DMS53 treated with DMSO at 0.1 percent for 48 hours (cell line): ENCODE data around the gene UBAC1.
"Not testable (repeated sequence)": the region's sequence is repeated elsewhere in the genome, so short reads cannot be mapped to it uniquely, and the experiment has no call there.

ENCODE experiments used
- DNase-seq: peaks from one replicate; lab custom pipeline; 2025; ENCODE audit not compliant: unreplicated experiment; lab: John Stamatoyannopoulos, UW

The UBAC1 gene

DNA sequence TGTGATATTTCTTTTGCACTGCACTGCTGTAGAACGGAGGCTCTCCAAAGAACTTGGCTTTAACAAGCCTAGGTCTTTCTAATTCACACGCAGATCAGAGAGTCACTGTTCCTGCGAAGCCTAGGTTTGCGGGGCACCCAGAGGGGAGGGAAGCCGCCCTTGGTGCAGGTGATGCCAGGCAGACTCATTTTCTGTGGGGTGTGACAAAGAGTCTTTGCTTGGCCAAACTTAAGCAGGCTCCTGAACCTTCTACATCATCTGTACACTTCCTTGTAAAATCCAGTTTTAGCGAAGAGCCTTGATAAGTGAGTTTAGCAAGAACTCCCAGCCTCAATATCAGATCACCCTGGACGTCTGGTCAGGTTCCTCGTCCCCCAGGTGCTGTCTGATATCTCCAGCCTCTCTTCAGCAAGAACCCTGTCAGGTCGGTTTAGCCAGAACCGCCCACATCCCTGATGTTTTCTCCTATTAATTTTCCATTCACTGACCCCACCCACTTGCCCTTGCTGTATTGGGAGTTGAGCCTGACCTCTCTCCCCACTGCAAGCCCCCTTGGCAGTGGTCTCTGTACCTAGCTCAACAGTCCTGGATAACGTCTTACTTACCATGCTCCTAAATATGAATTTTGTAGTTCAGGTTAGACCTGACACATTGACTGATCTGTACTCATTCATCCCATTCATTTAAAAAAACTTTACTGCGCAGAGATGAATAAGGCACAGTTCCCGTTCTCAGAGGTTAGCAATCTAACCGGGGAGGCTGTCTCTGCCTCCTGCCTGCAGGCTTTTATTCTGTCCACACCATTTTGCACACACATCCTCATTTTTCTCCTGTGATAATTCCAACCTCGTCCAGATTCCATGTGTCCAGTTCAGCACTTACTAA is 880 bp upstream of the UBAC1 start:
- no peak for DNase-seq

DNA sequence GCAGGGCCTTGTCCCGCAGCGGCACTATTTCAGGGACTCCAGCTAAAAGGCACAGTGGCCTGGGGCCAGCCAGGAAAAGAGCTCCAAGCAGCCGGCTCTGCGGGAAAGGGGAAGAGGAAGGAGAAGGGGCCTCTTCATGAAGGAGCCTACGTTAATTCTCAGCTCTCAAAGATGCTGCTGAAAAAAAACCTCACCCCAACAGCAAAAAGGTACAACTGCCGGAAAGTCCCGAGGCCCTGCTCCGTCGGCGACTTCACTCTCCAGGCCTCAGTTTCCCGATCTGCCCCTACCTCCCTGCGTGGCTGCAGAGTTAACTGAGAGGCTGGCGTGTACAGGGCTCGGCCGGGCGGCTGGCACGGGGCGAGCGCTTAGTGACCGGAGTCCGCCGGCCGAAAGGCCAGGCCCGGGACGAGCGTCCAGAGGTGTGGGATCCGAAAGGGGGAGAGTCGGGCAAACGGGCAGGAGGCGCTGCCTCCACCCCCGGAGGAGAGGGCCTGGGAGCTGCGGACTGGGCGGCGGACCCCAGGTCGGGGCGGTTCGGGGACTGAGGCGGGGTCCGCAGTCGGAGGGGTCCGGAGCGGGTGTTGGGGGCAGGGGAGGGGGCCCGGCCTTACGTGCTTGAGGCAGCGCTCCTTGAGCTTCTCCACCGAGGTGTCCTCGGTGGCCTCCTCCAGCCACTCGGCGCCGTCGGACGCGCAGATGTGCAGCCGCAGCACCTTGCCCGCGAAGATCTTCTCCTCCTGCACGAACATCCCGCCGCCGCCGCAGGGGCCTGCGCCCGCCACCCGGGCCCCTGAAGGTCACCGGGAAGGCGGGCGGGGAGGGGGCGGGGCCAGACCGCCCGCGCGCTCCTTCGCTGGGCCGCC is 529 bp downstream of the UBAC1 start:
- DNase-seq, result no peak

DNA sequence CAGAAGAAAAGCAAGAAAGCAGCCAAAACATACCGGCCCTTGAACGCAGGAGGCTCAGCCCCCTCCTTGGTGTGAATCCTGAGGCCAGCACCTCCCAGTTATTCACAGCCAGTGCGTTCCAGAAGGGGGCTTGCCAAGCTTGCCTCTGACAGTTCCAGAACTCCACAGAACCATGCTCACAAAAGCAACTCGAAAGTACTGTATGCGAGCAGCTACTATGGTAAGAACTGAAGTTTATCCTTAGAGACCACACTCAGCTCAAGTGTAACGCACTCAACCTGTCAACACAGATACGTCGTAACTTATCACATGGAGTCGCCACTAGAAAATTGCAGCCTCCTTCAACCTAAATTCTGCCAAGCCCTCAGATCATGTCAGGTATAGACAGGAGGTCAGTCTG is 1.4 kb downstream of the UBAC1 start:
- DNase-seq, result no peak

GRCh38 chr9:135958485-135958884 is 2.7 kb downstream of the UBAC1 start:
- no peak for DNase-seq

GRCh38 chr9:135957431-135957830 is 3.7 kb downstream of the UBAC1 start:
- no peak for DNase-seq

GRCh38 chr9:135956802-135957174 is 4.4 kb downstream of the UBAC1 start:
- no peak for DNase-seq

DNA sequence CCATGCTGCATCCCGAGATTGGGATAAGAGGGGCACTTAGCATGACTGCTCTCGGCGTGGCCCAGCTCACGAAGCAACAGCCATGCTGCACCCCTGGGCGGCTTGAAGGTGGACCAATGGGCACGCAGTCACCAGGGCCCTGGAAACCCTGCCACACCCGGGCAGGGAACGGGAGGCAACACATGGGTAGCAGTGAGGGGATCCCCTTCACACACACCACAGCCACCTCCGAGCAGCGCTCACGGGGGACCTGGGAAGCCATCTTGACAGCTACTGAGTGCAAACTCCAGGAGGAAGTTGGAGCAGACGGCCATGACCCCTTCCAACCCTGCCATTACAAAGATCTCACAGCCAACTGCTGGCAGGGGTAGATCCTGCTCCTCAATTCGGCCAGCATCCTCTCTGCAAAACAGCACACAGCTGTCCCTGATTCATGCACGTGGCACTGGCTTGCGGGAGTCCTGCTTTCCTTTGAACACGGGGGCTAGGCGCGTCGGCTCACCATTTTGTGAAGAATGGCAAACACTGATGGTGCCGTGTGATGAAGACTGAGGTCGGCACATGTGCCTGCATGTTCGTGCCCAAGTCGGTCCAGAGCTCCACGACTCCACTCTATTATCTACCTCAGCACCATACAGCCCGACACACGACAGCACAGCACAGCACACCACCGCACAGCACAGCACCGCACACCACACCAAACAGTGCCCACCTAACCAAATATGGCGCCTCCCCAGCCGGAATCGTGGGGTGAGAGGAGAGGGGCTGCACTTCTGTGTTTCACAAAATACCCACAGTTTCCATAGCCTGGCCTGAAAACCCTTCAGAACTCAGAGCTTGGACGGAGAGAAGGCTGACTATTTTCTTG is 5.0 kb downstream of the UBAC1 start:
- DNase-seq, result no peak

- DNase-seq, result no peak
These were observed 8.4 kb downstream of the UBAC1 start for GRCh38 chr9:135952664-135953206.

DNA sequence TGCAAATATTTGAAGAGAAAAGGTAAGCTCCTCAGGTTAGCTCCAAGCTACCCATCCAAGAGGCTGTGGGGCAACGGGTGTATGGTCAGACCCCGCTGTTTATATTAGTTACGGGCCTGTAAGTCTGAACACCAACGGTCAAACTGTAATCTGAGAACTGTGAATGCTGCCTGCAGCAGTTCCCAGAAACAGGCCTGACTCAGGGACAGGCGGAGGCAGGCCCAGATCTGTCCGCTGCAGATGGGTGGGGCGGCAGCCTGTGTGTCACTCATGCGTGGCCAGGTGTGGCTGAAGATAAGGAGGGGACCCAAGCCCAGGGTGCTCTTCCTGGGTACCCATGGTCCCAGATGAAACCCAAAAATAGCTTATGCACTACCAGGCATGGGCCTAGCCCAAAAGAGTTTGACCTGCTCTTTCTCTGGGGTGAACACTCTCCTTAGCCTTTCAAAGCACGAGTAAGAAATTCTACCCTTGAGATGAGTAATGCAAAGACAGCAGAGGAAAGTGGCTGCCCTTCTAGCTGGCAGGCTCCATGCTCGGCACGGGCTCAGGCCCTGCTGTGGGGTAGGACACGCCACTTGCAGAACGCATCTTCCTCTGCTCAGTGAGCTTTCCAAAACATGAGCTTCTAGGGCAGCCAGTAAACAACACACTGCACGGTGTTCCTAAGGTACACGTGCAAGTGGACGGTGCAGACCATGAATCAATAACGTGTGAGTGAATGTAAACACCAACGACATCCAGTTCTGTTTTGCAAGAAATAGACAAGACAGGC is 9.1 kb downstream of the UBAC1 start:
- no peak for DNase-seq

DNA sequence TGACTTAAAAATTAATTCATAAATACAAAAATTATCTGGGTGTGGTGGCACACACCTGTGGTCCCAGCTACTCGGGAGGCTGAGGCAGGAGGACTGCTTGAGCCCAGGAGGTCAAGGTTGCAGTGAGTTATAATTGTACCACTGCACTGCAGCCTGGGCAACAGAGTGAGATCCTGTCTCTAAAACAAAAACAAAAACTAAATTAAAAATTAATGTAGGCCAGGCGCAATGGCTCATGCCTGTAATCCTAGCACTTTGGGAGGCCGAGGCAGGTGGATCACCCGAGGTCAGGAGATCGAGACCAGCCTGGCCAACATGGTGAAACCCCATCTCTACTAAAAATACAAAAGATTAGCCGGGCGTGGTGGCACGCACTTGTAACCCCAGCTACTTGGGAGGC is 9.9 kb downstream of the UBAC1 start:
- DNase-seq, result not testable (repeated sequence)

DNA sequence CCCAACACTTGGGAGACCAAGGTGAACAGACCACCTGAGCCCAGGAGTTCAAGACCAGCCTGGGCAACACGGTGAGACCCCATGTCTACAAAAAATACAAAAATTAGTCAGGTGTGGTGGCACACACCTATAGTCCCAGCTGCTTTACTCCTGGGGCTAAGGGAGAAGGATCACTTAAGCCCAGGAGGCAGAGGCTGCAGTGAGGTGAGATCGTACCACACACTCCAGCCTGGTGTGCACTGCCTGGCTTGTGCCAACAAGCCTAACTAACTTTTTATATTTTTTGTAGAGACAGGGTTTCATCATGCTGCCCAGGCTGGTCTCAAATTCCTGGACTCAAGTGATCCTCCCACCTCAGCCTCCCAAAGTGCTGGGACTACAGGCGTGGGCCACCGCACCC is 10.3 kb downstream of the UBAC1 start:
- not testable (repeated sequence) for DNase-seq

DNA sequence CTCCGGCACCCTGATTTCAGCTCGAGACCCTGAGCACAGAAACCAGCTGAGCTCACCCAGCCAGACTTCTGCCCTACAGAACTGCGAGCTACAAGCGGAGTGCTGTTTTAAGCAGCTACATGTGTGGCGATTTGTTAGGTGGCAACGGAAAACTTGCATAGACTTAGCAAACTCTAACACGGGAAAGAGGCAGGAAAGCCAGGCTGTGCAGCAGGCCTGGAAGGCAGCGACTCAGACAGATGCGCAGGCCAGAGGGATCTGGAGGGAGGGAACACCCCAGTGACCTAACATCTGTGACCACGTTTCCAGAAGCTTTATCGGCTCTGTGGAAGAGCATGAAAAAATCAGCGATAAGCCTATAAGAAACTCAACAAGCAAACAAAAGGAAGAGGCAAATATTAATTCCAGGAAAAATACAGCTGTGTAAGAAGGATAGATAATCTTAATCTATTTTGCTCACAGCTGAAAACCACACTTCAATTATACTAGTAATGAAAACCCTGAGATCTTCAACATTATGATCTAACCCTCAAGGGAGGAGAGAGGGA is 11.0 kb downstream of the UBAC1 start:
- DNase-seq, result no peak

DNA sequence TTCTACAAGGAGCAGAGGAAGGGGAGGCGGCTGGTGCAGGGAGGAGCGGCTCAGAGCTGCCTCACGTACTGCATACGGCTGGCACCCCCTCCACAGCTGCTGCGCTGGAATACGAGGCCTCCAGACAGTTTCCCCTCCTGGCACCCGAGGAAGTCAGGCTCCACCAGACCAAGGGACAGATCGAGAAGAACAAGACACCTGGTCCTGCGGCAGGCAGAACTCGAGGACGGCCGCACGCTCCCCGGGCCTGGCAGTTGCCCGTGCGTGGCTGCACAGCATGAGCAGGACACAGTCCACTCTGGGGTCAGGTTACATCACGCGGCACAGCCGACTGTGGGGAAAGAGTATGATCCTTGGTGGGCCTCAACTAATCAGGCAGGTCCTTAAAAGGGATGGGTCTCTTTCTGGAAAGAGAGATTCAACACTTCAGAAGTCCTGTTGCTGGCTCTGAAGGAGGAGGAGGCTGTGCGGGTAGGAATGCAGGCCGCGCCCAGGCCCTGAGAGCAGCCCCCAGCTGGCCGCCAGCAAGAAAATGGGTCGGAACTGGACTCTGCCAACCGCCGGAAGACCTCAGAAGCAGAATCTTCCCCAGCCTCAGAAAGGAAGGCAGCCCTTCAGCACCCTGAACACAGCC is 11.6 kb downstream of the UBAC1 start:
- no peak for DNase-seq

- DNase-seq, result no peak
These were observed 12.2 kb downstream of the UBAC1 start for GRCh38 chr9:135948968-135949367.

GRCh38 chr9:135948446-135948845 is 12.7 kb downstream of the UBAC1 start:
- DNase-seq, result no peak

DNA sequence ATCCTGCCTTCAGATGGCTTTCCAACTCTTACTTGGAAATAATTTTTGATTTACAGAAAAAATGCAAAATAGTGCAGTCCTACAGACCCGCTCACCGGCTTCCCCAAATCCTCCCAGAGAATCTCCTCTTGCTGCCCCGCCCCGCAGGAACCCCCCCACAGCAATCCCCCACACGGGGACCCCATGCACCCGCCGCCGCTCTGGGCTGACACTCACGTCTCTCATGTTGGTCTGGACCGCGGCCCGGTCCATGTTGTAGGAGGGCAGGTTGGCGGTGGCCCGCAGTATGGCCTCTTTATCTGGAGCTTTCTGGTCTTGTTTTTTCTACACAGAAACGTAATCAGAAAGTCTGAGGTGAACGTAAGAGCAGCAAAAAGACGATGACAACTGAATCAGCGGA is 13.6 kb downstream of the UBAC1 start:
- no peak for DNase-seq

DNA sequence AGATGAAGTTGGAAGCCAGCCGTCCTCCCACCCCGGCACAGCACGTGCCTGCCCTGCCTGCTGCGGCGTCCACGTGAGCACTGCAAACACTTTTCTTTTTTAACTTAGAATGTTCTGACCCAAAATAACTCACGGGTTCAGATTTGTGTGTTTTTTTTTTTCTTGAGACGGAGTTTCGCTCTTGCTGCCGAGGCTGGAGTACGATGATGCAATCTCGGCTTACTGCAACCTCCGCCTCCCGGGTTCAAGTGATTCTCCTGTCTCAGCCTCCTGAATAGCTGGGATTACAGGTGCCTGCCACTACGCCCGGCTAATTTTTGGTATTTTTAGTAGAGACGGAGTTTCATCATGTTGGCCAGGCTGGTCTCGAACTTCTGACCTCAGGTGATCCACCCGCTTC is 14.1 kb downstream of the UBAC1 start:
- DNase-seq, result not testable (repeated sequence)

- DNase-seq, result no peak
These were observed 14.7 kb downstream of the UBAC1 start for GRCh38 chr9:135946392-135946994.

GRCh38 chr9:135945969-135946368 is 15.2 kb downstream of the UBAC1 start:
- DNase-seq, result no peak
